GM21576 (cell line): ENCODE data around the gene CAMK1D.
"Not testable (repeated sequence)": the region's sequence is repeated elsewhere in the genome, so short reads cannot be mapped to it uniquely, and the experiment has no call there.

Source experiments
- ATAC-seq: cut with Tn5 transposase; IDR thresholded peaks from one replicate; pipeline ENCODE4 v1.9.1; 2021; ENCODE audit warnings: mild to moderate bottlenecking, moderate library complexity; ENCODE audit not compliant: unreplicated experiment

The CAMK1D gene

DNA sequence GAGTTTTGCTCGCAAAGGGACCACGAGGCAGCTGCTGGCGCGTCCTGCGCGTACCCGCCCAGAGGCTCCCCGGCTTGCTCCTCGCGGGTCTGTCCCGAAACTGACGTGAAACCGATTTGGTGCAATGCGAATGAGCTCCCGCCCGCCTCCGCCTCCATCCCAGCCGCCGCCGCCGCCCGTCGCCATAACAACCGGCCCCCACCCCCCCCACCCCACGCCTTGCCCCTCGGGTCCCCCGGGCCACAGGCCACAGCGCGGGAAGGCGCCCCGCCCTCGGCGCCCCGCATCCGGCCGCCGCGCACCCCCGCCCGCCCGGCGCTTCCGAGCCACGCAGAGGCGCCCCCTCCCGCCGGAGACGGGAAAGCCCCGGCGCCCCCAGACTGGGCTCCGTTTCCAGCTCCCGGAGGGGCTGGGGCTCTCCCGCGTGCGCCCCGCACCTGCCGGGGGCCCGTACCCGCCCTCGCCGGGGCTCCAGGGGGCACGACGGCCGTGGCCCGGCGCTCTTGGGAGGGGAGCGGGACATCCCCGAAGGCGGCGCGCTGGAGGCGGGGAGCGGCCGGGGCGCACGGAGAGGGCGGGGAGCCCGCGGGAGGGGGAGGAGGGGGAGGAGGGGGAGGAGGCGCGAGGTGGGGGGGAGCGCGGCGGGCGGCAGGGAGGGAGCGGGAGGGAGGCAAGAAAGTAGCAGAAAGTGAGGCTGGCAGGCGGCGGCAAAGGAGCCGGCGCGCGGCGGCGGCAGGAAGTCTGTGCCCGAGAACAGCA lies at the start of gene CAMK1D:
Gene CAMK1D, plus strand, starts transcription at position 678 of the 759 bp plus-strand sequence.
- ATAC-seq = peak; percentile 44

- not testable (repeated sequence) for ATAC-seq
These were observed 48.3 kb upstream of the CAMK1D start for GRCh38 chr10:12301036-12301435.

GRCh38 chr10:12308057-12308456 lies 41.3 kb upstream of the CAMK1D start:
- no peak for ATAC-seq

- ATAC-seq = no peak
These were observed 40.5 kb upstream of the CAMK1D start for GRCh38 chr10:12308736-12309375.

DNA sequence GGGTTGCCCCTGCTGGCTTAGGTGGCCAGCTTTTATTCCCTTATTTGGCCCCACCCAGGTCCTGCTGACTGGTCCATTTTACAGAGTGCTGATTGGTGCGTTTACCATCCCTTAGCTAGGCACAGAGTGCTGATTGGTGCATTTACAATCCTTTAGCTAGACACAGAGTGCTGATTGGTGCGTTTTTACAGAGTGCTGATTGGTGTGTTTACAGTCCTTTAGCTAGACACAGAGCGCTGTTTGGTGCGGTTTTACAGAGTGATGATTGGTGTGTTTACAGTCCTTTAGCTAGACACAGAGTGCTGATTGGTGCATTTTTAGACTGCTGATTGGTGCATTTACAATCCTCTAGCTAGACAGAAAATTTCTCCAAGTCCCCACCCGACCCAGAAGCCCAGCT lies 39.6 kb upstream of the CAMK1D start:
- ATAC-seq = not testable (repeated sequence)

DNA sequence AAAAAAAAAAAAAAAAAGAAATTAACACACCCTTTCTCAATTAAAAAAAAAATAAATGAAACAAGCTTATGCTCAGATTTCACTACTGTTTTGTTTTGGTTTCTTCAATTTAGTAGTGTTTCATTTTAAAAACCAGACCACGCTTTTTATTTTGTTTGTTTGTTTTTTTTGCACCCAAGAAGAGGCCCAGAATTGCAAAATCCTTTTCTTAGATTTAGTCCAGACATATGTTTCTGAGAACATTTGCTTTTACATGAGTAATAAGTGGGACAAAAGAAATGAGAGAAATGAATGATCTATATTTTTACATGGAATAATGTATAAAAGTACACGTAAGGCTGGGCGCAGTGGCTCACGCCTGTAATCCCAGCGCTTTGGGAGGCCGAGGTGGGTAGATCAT lies 34.5 kb upstream of the CAMK1D start:
- no peak for ATAC-seq

DNA sequence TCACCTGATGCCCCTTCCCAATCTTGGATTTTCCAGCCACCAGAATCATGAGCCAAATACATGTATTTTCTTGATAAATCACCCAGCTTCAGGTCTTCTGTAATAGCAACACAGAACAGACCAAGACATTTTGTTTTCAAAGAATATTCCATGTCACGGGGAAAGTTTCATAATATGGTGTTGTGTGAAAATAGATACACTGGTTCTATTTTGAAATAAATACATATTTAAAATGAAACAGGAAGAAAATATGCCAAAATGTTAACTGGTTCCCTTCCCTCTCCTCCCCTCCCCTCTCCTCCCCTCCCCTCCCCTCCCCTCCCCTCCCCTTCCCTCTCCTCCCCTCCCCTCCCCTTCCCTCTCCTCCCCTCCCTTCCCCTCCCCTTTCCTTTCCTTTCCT lies 30.3 kb upstream of the CAMK1D start:
- ATAC-seq = no peak

DNA sequence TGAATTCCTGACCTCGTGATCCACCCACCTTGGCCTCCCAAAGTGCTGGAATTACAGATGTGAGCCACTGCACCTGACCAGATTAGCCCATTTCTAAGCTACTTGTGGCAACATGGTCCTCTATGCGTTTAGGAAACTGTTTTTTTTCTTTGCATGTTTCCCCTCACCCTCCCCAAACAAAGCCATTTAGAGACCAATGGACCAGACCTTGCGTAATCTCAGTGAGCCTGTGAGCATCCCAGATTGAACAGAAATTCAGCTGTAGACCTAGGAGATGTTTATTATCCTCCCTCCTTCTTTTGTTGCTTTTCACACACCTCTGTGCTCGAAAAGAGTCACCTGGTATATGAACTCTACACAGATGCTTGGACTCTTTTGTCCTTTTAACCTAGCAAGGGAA lies 28.5 kb upstream of the CAMK1D start:
- no peak for ATAC-seq

GRCh38 chr10:12321641-12322040 lies 27.7 kb upstream of the CAMK1D start:
- no peak for ATAC-seq

DNA sequence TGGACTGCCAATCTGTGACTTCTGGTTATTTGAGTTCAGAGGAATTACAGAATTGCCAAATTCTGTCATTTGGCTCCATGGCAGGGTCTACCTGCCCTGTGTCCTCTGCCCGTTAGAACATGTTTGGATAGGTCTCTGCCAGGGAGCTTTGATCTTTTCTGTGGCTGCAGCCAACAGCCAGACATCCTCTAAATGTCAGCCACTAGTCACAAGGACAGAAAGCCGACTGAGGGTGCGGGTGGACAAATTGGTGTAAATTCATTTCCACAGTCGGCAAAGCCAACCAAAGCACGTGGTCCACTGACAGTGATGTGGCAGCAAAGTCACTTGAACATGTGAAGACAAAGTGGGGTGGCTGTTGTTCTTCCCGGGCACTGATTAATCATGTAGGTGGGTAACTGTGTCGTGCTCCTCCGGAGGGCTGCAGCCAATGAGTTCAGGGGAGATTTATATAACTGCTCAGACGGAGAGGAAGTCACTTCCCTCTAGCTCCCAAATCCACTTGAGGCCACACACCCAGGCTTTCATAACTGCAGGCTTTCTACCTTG lies 26.7 kb upstream of the CAMK1D start:
- no peak for ATAC-seq

DNA sequence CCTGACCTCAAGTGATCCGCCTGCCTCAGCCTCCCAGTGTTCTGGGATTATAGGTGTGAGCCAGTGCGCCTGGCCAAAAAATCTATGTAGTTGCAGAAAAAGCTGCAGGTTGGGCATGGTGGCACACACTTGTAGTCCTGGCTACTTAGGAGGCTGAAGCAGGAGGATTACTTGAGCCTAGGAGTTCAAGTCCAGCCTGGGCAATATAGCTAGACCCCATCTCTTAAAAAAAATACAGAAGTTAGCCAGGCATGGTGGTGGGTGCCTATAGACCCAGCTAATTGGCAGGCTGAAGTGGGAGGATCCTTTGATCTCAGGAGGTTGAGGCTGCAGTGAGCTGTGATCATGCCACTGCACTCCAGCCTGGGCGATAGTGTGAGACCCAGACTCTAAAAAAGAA lies 24.8 kb upstream of the CAMK1D start:
- ATAC-seq = no peak

- ATAC-seq = no peak
These were observed 22.3 kb upstream of the CAMK1D start for GRCh38 chr10:12327074-12327473.

GRCh38 chr10:12327476-12327875 lies 21.9 kb upstream of the CAMK1D start:
- no peak for ATAC-seq

DNA sequence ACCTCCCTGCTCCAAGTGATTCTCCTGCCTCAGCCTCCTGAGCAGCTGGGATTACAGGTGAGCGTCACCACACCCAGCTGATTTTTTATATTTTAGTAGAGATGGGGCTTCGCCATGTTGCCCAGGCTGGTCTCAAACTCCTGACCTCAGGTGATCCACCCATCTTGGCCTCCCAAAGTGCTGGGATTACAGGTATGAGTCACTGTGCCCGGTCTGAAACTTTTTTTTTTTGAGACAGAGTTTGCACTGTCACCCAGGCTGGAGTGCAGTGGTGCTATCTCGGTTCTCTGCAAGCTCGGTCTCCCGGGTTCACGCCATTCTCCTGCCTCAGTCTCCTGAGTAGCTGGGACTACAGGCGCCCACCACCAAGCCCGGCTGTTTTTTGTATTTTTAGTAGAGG lies 21.0 kb upstream of the CAMK1D start:
- ATAC-seq = not testable (repeated sequence)

DNA sequence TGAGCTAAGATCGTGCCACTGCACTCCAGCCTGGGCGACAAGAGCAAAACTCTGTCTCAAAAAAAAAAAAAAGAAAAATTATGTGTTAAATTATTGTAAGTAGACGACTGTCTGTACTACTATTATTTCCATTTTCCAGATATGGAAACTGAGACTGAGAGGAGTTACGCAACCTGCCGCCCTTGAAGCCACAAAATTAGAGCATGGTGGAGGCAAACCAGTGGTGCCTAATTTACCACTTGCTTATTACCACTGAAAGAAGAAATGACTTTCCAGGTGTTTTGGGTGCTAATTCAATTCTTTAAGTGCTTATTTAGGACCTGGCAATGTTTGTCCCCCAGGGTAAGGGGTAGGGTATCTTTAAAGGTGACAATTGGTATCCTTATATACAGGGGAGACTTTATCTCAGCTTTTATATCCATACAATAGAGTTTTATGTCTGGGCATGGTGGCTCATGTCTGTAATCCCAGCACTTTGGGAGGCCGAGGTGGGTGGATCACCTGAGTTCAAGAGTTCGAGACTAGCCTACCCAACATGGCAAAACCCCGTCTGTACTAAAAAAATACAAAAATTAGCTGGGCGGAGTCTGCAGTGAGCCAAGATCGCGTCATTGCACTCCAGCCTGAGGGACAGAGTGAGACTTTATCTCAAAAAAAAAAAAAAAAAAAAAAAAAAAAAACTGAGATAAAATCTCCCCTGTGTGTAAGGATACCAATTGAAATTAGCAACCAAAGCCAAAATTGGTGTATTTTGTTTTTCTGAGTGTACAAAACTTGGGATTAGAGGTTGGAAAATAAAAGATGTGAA lies 16.6 kb upstream of the CAMK1D start:
- no peak for ATAC-seq

DNA sequence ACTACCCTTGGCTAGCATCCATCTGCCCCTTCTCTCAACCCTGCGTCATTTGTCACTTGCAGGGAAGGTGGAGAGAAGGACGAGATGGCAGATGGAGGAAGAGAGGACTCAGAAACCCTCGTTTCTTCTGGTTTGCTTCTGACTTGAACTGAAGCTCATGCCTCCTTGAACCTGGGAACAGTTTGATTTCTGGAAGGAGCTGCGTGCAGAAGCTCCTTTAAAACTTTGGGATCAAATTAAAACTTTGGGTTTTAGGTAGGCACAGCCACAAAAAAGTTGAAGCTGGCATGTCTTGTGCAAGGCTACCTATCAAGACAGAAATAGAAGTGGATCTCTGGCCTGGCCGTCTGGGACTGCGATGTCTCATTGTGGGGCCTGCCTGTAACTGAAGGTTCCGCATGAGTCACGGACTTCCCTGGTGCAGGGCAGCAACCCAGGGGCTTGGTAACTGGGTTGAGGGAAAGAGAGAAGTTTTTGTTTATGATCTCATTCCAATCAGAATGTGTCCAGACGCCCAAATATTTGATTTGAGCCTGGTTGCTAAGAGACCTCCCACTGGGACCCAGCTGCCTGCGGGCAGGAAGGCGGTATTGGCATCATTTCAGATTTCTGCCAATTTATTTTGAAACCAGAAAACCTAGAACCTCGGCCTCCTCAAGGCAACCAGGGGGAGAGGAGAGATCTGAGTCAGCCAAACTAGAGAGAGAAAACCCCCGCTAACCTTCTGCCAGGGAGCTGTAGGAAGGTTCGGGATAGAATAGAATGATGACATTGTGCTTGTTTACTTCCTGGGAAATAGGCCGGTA lies 15.8 kb upstream of the CAMK1D start:
- ATAC-seq = peak; percentile 74

DNA sequence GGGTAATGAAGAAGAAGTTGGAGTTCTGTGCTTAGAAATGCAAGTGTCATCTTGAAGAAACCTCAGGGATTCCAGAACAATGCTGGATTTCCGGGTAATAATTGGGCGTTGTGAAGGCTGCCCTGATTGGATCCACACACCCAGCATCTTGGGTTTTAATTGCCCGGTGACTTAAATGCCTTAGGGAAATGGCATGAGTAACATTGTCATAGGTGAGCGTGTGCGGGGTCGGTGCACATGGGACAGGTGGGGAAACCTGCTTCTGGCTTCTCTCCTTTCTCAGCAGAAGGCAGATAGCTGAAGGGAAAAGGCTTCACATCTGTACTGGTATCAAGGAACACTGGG lies 15.2 kb upstream of the CAMK1D start:
- ATAC-seq = no peak

- ATAC-seq = not testable (repeated sequence)
These were observed 14.2 kb upstream of the CAMK1D start for GRCh38 chr10:12335169-12335568.

GRCh38 chr10:12337453-12338372 lies 11.6 kb upstream of the CAMK1D start:
- no peak for ATAC-seq

DNA sequence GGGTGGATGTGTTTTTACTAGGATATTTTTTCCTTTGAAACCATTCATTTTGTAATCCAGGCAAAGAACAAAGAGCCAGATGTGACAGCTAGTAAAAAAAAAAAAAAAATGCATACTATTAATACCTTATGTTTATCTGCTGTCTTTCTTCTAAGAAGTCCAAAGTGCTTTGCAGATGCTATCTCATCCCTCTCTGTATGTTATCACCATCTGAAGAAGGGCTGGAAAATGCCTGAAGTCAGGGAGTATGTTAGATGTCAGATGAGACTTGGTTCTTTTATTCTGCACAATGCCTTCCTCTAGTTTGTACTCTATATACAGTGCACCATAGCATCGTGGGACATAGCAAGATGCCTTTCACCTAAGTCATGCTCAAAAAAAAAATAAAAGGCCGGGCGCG lies 10.4 kb upstream of the CAMK1D start:
- no peak for ATAC-seq
